Heart left ventricle (tissue), 13 donors: ENCODE measurements around the gene MAGEA8.

Source experiments
- POLR2A ChIP-seq, 2 donors: fragments of 450-650 bp; IDR thresholded peaks; one replicate each; pipeline ENCODE4 v1.6.1; 2017; ENCODE audit warnings: antibody characterized with exemption in 2 of 2, mild to moderate bottlenecking in 2 of 2, moderate library complexity in 2 of 2
- TF ChIP-seq, protein P1 (sequence below), 12 donors: fragments of 200-600 bp; sonication (generic) in 4 of 12; IDR thresholded peaks; one replicate each; pipeline versions ENCODE4 v1.5.0 to v1.8.0; 2018 to 2022; ENCODE audit warnings: antibody characterized with exemption in 12 of 12, mild to moderate bottlenecking in 5 of 12
- donor health status: ischemic (EF 13 %, LVEDD 7.1; RV severe dilation, severe dysfunction).
- donor health status: DM: no; HTN: yes; CAD: no.
- donor health status: DM: no; HTN: no; CAD: no.
- donor health status: ischemic (EF 25% LVEDD 6.9; RV normal size, moderate dysfunction).
- donor health status: ischemic (EF 25% LVEDD 5.7; RV mildly dilated, moderate dysfunction).
- donor health status: ischemic (EF 35%, LVEDD 5.7; RV mildly dilated, moderate dysfunction).
- donor health status: nonischemic (EF 11% LVEDD 7.7; RV severe dilation, severe dysfunction).
- donor health status: DM: yes; HTN: yes; CAD: no.
- donor health status: PGD.
- donor health status: ischemic (EF 29% LVEDD 5.4; RV normal size, mild dysfunction).
- donor health status: nonischemic (EF 23%, LVEDD 6.1; RV moderate dilation, normal function).

GRCh38 chrX:149858592-149858991 is 22.4 kb upstream of the MAGEA8 start:
- TF ChIP-seq, protein P1, sequence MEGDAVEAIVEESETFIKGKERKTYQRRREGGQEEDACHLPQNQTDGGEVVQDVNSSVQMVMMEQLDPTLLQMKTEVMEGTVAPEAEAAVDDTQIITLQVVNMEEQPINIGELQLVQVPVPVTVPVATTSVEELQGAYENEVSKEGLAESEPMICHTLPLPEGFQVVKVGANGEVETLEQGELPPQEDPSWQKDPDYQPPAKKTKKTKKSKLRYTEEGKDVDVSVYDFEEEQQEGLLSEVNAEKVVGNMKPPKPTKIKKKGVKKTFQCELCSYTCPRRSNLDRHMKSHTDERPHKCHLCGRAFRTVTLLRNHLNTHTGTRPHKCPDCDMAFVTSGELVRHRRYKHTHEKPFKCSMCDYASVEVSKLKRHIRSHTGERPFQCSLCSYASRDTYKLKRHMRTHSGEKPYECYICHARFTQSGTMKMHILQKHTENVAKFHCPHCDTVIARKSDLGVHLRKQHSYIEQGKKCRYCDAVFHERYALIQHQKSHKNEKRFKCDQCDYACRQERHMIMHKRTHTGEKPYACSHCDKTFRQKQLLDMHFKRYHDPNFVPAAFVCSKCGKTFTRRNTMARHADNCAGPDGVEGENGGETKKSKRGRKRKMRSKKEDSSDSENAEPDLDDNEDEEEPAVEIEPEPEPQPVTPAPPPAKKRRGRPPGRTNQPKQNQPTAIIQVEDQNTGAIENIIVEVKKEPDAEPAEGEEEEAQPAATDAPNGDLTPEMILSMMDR (IDR thresholded peaks at IDR 0.05) = no peak
- no peak for TF ChIP-seq POLR2A (IDR thresholded peaks at IDR 0.05)
